ENCODE data around the gene BACH2.
"Not testable (repeated sequence)": the region's sequence is repeated elsewhere in the genome, so short reads cannot be mapped to it uniquely, and the experiment has no call there.

Gene BACH2

DNA sequence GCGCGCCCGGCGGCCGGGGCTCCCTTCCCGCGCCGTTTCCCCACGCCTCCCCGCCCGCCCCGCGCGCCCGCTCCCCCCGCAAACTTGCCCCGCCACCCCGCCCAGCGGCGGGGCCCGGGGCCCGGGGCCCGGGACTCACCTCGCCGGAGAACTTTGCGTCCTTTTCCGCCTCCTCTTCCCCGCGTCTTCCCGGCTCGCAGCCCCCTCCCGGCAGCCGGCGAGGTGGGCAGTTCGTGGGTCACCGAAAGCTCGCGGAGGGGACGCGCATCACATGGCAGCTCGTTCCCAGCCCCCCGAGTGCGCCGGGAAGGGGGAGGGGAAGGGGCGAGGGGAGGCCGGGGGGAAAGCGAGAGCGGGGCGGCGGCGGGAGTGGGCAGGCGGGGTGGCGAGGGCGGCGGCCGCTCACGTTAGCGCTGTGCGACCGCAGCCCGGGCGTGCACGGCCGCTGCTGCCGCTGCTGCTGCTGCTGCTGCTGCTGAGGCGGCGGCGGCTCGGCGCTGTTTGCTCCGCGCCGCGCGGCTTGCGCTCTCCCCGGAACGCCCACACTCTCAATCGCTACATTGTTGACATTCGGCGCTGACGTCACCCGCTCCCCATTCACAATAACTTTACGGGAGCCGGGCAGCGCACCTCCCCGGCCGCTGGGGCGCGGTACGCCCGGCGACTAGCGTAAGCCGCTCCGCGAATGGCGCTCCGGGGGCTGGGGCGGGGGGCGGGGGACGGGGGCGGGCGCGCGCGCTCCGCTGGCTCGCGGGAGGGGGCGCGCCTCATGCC, at the start of gene BACH2:
TSS of gene BACH2 (minus strand) at position 503 of the 774 bp plus-strand sequence. CDS start 287,999 bp downstream, outside the sequence.
- DNase-seq (ENCODE audit: low spot score): peak; percentile 89

DNA sequence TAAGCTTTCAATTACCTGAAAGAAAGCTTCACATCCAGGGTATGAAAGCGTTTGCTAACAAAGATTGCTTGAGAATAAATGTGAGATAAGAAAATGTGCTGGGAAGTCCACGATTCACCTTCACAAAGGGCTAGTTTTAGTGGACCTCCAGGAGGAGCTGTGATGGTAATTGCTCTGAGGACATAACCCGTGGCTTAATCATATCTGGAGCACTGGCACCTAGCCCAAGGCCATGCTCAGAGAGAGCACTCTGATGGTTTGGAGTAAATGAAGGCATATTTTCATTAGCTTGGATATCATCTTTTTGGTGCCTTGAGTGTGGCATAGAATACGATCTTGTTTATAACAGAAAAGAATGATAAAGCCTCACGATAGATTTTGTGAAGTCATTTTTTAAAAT, 46.9 kb upstream of the BACH2 start:
- no peak for DNase-seq (ENCODE audit: low spot score)

DNA sequence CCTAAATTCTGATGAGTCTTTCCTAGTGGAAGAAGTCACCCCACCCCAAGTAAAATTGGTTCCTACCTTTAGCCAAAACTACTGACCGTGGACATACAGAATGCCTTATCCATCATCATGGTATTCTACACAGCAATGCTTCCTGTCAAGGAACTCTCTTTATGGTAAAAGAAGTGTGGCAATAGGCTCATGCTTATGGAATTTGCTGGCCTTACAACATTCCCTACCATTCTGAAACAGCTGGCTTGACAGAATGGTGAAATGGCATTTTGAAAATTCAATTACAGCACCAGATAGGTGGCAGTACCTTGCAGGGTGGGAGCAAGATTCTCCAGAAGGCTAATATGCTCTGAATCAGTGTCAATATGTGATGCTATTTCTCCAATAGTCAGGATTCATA, 41.8 kb upstream of the BACH2 start:
- DNase-seq (ENCODE audit: low spot score): no peak

DNA sequence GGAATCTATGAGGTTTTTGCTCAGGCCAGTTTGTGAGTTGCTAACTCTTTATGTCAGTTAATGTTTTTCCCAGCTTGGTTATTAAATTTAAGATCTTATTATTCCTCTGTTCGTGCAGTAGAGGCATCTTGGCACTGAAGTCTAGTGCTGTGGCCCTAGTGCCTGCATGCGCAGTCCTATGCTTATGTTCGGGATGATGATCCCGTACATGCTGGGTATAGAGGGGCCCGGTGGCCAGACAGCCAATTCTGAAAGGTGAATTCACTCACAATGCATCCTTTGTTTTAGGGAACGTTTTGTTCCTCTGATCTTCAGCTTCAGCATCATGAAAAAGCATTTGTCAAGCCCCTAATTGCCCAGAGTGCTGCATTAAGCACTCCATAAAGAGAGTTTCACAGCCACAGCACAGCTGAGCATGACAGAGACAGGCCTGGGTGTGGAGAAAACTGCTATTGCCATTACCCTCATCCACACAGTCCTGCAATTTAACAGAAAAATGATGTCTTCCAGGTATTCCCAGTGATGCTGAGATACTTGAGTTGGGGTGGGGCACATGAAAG, 39.8 kb upstream of the BACH2 start:
- DNase-seq (ENCODE audit: low spot score): no peak

DNA sequence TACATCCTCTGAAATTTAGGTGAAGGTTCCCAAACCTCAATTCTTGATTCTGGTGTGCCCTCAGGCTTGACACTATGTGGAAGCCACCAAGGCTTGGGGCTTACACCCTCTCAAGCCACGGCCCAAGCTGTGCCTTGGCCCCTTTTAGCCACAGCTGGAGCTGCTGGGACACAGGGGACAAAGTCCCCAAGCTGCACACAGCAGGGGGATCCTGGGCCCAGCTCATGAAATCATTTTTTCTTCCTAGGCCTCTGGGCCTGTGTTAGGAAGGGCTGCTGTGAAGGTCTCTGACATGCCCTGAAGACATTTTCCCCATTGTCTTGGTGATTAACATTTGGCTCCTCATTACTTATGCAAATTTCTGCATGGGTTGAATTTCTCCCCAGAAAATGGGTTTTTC, 37.3 kb upstream of the BACH2 start:
- DNase-seq (ENCODE audit: low spot score): no peak

DNA sequence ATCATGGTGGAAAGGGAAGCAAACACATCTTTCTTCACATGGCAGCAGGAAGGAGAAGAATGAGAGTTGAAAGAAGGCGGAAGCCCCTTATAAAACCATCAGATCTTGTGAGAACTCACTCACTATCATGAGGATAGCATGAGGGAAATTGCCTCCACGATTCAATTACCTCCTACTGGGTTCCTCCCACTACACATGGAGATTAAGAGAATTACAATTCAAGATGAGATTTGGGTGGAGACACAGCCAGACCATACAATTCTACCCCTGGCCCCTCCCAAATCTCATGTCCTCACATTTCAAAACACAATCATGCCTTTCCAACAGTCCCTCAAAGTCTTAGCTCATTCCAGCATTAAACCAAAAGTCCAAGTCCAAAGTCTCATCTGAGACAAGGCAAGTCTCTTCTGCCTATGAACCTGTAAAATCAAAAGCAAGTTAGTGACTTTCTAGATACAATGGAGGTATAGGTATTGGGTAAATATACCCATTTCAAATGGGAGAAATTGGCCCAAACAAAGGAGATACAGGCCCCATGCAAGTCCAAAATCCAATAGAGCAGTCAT, 36.4 kb upstream of the BACH2 start:
- DNase-seq (ENCODE audit: low spot score): not testable (repeated sequence)

DNA sequence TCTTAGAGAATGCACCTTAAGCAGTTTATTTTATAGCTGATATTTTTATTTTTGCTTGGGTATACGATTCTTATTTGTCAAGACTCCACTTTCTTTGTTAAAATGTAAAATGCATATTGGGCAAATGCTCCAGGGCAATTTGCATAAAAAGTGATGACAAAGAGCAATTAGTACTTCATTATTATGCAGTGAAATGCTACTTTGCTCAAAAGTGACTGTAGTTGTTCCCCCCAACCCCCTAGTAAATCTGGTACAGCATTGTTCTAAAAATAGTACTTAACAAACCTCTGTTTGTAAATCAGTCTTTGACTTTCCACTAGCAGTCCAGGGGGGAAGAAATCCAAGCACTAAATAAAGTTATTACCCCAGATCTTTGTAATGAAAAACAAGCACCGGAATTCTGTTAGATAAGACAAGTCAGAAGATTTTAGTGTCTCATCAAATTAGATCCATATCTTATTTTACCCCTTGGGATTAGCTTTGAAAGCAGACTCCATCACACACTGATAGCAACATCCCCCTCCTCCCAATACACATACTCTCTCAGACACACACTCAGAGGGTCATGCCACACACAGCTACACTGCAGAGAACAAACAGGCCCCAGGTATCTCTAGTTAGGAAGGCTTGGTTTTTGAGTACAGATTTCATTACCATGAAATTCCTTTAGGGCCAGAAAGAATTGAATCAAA, 32.9 kb upstream of the BACH2 start:
- DNase-seq (ENCODE audit: low spot score): no peak

DNA sequence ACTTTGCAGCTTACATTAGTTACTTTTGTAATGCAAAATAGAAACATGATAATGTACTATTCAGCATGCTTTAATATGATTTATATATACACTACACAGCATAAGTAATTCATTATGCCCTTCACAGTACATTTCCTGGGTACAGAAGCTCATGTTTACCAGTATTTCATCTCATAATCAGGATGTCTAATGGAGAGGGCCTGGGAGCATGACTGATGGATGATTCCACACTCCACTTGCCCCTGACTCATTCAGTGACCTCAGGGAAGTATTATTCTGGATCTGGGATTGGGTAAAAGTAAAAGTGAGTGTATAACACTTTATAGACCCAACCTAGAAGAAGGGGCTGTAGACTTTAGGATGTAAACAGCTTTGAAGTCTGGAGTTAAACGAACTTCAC, 31.4 kb upstream of the BACH2 start:
- no peak for DNase-seq (ENCODE audit: low spot score)

DNA sequence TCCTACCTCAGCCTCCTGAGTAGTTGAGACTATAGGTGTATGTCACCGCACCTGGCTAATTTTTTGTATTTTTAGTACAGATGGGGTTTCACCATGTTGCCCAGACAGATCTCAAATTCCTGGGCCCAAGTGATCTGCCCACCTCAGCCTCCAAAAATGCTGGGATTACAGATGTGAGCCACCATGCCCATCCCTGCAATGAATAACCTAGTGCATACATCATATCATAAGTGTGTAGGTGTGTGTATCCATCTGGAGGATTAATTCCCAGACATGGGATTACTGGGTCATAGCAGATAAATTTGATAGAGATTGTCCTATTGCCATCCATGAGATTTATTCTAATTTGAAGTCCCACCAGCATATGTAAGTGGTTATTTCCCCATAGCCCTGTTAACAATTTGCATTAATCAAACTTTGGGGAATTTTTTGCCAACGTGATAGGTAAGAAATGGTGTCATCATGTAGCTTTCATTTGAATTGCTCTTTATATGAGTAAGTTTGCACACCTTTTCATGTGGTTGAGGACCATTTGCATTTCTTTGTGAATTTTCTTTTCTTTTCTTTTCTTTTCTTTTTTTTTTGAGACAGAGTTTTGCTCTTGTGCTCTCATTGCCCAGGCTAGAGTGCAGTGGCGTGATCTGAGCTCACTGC, 29.9 kb upstream of the BACH2 start:
- DNase-seq (ENCODE audit: low spot score): no peak

DNA sequence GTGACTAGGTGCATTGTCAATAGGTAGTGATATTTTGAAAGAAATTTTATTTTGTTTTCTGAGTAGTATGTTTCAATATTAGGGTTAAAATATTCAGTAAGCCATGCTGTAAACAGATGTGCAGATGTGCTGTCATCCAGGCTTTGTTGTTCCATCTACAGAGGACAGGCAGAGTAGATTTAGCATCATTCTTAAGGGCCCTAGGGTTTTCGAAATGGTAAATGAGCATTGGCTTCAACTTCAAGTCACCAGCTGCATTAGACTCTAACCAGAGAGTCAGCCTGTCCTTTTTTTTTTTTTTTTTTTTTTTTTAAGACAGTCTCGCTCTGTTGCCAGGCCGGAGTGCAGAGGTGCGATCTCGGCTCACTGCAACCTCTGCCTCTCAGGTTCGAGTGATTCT, 27.1 kb upstream of the BACH2 start:
- DNase-seq (ENCODE audit: low spot score): no peak

DNA sequence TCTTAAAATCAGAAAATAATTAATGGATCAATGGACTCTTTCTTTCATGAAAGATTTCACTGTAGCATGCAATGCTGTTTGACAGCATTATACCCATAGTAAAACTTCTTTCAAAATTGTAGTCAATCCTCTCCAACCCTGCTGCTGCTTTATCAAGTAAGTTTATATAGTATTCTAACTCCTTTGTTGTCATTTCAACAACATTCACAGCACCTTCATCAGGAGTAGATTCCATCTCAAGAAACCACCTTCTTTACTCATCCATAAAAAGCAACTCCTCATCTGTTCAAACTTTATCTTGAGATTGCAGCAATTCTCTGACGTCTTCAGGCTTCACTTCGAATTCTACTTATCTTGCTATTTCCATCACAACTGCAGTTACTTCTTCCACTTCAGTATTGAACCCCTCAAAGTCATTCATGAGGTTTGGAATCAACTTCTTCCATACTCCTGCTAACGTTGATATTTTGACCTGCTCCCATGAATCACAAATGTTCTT, 26.4 kb upstream of the BACH2 start:
- no peak for DNase-seq (ENCODE audit: low spot score)

DNA sequence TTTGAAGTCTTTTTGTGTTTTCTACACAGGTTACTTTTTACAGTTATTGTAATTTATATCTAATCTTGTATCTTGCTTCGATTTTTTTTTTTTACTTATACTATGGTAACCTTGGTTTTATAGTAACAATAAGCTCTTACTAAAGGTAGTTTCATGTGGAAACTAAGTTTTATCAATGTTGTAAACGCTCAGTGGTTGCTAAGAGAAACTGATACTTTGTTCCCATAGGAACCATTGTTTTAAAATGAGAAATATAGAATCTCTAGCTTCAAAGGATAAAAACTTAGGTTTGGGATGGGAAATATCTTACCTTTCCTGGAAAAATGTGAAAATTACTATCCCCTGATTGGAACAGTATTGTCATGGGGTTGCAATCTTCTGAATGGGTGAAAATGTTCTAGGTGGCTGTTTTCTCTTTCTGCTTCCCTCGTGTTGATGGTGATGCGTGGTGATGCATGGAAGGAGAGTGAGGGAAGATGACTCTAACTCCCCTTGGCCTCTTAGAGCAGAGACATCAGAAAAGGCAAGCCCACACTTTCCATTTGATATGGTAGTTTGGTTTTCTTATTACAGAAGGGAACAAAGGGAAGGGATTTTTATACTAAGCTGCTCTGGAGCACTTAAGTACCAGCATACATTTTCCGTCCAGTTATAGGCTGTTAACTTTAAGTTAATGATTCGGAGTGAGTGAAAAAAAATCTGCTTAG, 23.5 kb upstream of the BACH2 start:
- DNase-seq (ENCODE audit: low spot score): peak; percentile 4

DNA sequence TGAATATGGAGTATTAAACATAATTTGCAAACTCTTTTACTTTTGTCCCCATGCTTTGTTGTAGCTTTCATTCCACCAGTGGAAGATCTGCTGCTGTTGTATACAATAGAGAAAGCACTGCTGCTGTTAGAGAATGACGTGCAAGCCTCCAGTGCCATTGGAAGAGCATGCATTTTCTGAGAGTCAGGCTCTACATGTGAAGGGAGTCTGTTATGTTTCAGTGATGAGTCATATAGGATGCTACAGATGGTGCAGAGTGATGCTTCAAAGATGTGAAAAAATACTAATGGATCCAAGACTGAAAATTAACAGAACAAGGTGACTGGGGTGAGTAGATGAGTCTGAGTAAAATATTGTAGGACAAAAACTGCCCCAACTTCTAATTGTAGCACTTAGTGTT, 22.4 kb upstream of the BACH2 start:
- peak; percentile 57 for DNase-seq (ENCODE audit: low spot score)

DNA sequence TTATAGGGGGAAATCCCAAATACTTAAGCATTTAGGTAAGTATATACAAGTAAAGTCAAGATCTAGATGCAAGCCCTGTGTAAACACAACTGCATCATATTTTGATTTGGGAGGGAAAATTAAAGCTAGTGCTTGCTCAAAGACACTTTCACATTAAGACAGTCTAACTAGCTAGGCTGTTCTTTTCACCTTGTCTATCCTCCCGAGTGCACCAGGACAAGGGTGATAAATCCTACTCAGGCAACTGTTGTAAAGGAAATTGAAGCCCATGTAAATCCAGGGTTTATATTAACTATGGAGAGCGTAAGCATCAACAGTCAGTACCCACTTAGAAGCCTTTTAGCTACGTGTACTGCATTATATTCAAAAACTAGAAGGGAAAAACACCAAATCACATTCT, 19.3 kb upstream of the BACH2 start:
- no peak for DNase-seq (ENCODE audit: low spot score)

DNA sequence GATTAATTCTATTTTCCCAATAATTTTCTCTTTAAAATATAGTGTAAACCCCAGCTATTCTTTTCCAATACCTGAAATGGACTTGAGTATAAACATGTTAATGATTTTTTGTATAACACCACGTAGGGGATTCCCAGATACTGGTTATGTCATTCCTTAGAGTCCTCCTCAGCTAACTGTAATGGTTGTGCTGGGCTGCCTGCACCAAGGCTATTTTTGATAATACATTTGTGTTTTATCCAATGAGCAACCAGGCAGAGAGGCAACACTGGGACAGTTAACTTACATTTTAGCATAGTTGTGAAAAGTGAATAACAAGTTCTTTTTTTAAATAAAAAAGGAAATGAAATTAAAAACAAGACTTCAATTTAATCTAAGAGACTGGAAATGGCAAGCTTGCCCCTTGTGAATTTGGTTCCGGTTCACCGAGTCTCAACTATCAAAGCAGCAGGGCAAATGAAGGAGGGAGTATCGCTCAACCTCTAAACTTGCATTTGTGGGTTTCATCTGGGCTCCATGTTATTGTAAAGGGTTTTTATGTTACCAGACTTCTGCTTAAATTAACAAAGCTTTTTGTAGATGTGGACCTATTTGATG, 18.8 kb upstream of the BACH2 start:
- DNase-seq (ENCODE audit: low spot score): no peak

DNA sequence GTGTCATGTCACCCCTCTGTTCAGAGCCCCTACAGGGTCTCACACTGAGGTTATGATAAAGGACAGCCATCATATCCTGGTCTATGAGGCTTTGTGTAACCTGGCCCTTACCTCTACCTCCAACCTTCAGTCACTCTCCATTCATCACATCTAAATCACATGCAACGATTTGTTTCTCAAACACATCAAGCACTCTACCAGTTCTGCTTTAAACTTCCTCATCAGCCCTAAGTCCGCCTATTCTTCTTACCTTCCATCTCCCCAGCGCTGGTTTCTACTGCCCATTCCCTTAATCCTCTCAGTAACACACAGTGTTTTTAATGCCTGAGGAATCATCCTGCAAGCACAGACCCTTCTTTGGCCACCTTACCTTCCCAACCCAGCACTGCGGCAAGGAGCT, 17.9 kb upstream of the BACH2 start:
- DNase-seq (ENCODE audit: low spot score): no peak

DNA sequence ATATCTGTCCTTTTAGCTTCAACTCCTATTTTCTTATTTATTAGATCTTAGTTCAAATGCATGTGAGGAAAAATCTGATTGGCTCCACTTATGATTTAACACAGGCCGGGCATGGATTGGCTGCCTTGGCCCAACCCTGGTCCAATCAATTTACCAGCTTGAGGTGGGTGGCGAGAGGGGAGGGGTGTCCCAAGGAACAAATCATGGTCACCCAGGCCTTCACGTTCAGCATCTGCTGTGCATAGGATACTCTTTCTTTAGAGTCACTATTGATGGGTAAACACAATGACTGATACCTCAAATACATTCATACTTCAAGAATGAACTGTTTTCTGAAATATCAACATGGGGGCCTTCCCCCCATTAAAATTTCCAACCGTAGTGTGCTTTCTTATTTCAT, 14.9 kb upstream of the BACH2 start:
- no peak for DNase-seq (ENCODE audit: low spot score)

DNA sequence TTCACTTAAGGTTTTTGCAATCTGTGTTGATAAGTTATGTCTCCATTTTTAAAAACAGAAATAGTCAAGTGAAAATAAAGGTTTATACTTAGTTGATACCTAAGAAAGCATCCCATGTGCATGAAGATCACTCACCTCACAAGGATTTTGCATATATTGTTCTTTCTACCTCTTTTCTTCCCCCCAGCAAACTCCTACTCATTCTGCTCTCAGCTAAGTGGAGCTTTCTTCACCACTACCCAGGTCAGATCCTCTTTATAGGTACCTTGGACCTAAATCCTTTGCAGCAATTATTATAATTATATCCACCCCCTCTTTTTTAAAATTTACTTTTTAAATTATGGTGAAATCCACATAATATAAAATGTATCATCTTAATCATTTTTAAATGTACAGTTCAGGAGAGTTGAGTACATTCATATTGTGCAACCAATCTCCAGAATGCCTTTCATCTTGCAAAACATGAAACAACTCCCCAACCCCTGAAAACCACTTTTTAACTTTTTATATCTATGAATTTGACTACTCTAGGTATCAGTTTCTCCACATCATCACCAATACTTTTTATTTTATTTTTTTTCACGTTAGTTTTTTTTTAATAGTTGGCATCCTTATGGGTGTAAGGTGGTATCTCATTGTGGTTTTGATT, 9.3 kb upstream of the BACH2 start:
- no peak for DNase-seq (ENCODE audit: low spot score)

DNA sequence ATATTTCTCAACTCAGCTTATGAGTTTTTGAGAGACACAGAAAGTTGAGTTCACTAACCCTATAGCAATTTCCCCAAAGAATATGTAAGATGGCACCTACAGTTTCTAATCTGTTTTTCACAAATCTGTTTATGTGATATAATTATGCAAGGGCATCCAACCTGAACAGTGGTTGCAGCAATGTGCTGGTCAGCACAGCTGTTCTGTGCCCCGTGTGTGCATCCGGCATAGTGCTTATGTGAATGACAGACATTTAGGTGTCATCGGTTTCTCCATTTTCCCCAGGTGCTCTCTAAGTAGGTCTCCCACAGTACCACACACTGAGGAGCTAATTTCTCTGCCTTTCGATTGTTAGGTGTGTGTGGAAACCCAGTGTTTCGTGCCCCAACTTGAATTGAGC, 7.7 kb upstream of the BACH2 start:
- DNase-seq (ENCODE audit: low spot score): no peak

DNA sequence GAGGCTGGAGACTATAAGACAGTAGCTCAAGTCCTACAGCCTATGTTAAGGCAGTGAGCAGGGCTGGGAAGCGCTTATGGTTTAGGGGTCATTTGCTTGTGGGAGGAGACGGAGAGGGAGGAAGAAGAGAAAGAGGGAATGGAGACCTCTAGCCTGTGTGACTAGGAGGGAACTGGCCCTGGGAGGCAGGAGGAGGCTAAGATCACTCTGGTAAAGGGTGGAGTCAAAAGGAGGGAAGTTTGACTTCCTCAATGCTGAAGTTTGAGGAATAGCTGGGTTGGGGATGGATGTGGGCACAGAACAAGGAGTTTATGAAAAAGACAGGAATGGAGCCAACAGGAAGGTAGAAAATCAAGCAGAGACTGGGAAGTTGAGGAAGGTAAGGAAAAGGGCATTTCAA, 6.4 kb upstream of the BACH2 start:
- DNase-seq (ENCODE audit: low spot score): no peak

DNA sequence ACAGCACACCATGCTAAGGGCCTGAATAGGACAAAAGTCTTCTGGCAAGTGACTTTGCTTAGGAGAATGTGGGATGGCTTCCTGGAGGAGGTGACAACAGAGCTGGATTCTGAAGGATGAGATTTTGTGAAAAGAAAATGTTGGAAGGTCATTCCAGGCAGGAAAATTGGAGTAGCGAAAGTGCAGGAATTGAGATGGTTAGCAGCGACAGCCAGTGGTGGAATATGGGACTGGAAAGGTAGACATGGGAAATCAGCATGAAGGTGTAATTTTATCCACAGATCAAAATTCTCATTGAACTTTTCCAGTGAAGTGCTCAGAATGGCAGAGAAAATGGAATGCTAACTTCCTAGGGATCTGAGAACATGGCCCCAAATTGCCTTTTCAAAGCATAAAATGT, 5.7 kb upstream of the BACH2 start:
- no peak for DNase-seq (ENCODE audit: low spot score)

All from activated CD4-positive, alpha-beta T cell treated with anti-CD3 and anti-CD28 coated beads, Interleukin-2, Interleukin-4, amounts not matched to agents 100 ng/mL and 50 ng/mL, durations not matched to agents 16 hours and 8 hours (primary cell).